ENCODE data around the gene DCAF5. TPM values are rescaled to one million over a fixed set of nuclear protein-coding genes. Genes with fewer than 3 reads are reported as not detected.
A peak's percentile ranks its signal among the peaks of the same experiment; 100 is the strongest.

The DCAF5 gene
- total and polyA plus RNA-seq, 2 of the 8 experiments (the other 6 are each of a cell fraction or from before 2014, with no cell fraction given): 24.3 to 31.0 TPM

DNA sequence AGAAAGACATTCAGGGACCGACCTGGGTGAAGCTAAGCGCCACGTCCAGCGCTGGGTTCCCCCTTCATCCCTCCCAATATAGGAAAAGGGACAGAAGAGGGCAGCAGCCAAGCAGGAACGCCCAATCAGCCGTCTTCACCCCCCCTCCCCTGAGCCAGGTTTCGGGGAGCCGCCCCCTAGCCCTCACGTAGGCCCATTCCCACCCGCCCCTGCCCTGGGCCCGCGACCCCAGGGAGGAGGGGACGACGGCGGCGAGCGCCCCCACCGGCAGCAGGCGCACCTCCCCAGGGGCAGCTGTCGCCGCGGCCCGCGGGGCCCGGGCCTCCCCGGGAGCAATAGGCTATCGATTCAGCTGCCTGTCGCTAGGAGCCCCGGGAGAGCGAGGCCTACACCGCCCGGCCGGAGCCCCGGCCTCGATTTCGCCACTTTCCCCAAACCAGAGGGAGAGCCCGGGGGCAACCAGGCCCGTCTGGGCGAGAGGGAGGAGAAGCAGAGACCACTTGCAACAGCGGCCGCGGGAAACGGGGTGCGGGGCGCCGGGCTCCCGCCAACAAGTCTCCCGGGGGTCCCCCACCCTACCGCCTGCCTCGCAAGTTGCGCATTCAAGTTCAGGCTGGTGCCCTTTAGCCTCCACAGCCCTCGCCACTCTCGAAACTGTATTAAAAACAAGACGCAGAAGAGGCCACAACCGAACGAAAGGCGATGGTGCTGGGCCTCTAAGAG, 1.3 kb downstream of the DCAF5 start (continued):
- peak; percentile 41 for TF ChIP-seq KDM4A (IDR thresholded peaks at IDR 0.05; ENCODE audit: low read depth, low read length, severe bottlenecking)
- TF ChIP-seq CEBPB (IDR thresholded peaks at IDR 0.05; ENCODE audit: low read depth, low read length): no peak
- TF ChIP-seq, protein P1, sequence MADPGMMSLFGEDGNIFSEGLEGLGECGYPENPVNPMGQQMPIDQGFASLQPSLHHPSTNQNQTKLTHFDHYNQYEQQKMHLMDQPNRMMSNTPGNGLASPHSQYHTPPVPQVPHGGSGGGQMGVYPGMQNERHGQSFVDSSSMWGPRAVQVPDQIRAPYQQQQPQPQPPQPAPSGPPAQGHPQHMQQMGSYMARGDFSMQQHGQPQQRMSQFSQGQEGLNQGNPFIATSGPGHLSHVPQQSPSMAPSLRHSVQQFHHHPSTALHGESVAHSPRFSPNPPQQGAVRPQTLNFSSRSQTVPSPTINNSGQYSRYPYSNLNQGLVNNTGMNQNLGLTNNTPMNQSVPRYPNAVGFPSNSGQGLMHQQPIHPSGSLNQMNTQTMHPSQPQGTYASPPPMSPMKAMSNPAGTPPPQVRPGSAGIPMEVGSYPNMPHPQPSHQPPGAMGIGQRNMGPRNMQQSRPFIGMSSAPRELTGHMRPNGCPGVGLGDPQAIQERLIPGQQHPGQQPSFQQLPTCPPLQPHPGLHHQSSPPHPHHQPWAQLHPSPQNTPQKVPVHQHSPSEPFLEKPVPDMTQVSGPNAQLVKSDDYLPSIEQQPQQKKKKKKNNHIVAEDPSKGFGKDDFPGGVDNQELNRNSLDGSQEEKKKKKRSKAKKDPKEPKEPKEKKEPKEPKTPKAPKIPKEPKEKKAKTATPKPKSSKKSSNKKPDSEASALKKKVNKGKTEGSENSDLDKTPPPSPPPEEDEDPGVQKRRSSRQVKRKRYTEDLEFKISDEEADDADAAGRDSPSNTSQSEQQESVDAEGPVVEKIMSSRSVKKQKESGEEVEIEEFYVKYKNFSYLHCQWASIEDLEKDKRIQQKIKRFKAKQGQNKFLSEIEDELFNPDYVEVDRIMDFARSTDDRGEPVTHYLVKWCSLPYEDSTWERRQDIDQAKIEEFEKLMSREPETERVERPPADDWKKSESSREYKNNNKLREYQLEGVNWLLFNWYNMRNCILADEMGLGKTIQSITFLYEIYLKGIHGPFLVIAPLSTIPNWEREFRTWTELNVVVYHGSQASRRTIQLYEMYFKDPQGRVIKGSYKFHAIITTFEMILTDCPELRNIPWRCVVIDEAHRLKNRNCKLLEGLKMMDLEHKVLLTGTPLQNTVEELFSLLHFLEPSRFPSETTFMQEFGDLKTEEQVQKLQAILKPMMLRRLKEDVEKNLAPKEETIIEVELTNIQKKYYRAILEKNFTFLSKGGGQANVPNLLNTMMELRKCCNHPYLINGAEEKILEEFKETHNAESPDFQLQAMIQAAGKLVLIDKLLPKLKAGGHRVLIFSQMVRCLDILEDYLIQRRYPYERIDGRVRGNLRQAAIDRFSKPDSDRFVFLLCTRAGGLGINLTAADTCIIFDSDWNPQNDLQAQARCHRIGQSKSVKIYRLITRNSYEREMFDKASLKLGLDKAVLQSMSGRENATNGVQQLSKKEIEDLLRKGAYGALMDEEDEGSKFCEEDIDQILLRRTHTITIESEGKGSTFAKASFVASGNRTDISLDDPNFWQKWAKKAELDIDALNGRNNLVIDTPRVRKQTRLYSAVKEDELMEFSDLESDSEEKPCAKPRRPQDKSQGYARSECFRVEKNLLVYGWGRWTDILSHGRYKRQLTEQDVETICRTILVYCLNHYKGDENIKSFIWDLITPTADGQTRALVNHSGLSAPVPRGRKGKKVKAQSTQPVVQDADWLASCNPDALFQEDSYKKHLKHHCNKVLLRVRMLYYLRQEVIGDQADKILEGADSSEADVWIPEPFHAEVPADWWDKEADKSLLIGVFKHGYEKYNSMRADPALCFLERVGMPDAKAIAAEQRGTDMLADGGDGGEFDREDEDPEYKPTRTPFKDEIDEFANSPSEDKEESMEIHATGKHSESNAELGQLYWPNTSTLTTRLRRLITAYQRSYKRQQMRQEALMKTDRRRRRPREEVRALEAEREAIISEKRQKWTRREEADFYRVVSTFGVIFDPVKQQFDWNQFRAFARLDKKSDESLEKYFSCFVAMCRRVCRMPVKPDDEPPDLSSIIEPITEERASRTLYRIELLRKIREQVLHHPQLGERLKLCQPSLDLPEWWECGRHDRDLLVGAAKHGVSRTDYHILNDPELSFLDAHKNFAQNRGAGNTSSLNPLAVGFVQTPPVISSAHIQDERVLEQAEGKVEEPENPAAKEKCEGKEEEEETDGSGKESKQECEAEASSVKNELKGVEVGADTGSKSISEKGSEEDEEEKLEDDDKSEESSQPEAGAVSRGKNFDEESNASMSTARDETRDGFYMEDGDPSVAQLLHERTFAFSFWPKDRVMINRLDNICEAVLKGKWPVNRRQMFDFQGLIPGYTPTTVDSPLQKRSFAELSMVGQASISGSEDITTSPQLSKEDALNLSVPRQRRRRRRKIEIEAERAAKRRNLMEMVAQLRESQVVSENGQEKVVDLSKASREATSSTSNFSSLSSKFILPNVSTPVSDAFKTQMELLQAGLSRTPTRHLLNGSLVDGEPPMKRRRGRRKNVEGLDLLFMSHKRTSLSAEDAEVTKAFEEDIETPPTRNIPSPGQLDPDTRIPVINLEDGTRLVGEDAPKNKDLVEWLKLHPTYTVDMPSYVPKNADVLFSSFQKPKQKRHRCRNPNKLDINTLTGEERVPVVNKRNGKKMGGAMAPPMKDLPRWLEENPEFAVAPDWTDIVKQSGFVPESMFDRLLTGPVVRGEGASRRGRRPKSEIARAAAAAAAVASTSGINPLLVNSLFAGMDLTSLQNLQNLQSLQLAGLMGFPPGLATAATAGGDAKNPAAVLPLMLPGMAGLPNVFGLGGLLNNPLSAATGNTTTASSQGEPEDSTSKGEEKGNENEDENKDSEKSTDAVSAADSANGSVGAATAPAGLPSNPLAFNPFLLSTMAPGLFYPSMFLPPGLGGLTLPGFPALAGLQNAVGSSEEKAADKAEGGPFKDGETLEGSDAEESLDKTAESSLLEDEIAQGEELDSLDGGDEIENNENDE (IDR thresholded peaks at IDR 0.05; ENCODE audit: insufficient replicate concordance, low read length): no peak
- TF ChIP-seq MAFK (IDR thresholded peaks at IDR 0.05; ENCODE audit: low read depth, low read length): no peak
- TF ChIP-seq NANOG (IDR thresholded peaks at IDR 0.05; ENCODE audit: insufficient read depth, low read depth, low read length, poor library complexity, severe bottlenecking): peak; percentile 70
- TF ChIP-seq BACH1 (IDR thresholded peaks at IDR 0.05; ENCODE audit: low read length): no peak
- no peak for TF ChIP-seq HDAC6 (IDR thresholded peaks at IDR 0.05; ENCODE audit: low read depth, low read length)
- no peak for TF ChIP-seq ZNF274 (IDR thresholded peaks at IDR 0.05; ENCODE audit: borderline replicate concordance, extremely low read depth, low read length)
- no peak for TF ChIP-seq RXRA (IDR thresholded peaks at IDR 0.05; ENCODE audit: insufficient read depth, low read depth, low read length)
- peak; percentile 80 to 95; a peak in 2 of 4 replicates for TF ChIP-seq SIN3A (conservative IDR thresholded peaks at IDR 0.05 in 1 of 2, IDR thresholded peaks at IDR 0.05 in 1 of 2; ENCODE audit: low read depth in 1 of 2, low read length in 2 of 2)
